GM10248 (cell line): ENCODE results near the gene NUP58.

Experiments
- CTCF ChIA-PET: fragments of 300-600 bp; sonication (Branson Sonifier 250); formaldehyde crosslinking; extraction: SDS; loops from one replicate; lab custom pipeline; 2021; ENCODE audit warnings: antibody characterized with exemption; lab: Yijun Ruan, JAX
- POLR2A ChIA-PET: fragments of 350-650 bp; sonication (Branson Sonifier 250); formaldehyde crosslinking; extraction: SDS; loops from one replicate; lab custom pipeline; 2020; ENCODE audit warnings: antibody characterized with exemption; lab: Yijun Ruan, JAX
- DNase-seq: peaks from one replicate; pipeline ENCODE4 v3.0.0; 2012; ENCODE audit errors: extremely low spot score
- CTCF ChIP-seq: IDR thresholded peaks from 2 replicates; pipeline ENCODE4 v1.5.1; 2012; ENCODE audit warnings: mild to moderate bottlenecking, low read depth; ENCODE audit errors: extremely low read depth, missing control alignments, control extremely low read depth

Gene NUP58

GRCh38 chr13:25267715-25268114 is 33.7 kb upstream of the NUP58 start:
- DNase-seq = no peak
- TF ChIP-seq CTCF = peak; percentile 19
- CTCF ChIA-PET = interaction anchor here (1.8 kb wide), 1 partner anchor 107 kb away, joined by 4 read pairs; no protein-coding TSS in a partner anchor
- POLR2A ChIA-PET = no interaction called here

- no peak for DNase-seq
- CTCF ChIA-PET = interaction anchor here (0.8 to 1.8 kb wide), 3 partner anchors 13 to 106 kb away, joined by 3 to 4 read pairs (median 4); no protein-coding TSS in a partner anchor
- POLR2A ChIA-PET = no interaction called here
- TF ChIP-seq CTCF = no peak
Observed at GRCh38 chr13:25268561-25268960, 32.9 kb upstream of the NUP58 start.

- DNase-seq = no peak
- POLR2A ChIA-PET = no interaction called here
- CTCF ChIA-PET = interaction anchor here (0.7 to 7.5 kb wide), 4 partner anchors 8 to 801 kb away, joined by 3 to 80 read pairs (median 6); partner anchors contain the start of gene MTMR6
- TF ChIP-seq CTCF = no peak
Observed at GRCh38 chr13:25276748-25277147, 24.7 kb upstream of the NUP58 start.

- ChIA-PET CTCF (no interaction called here), POLR2A (no interaction called here)
- TF ChIP-seq CTCF = no peak
- no peak for DNase-seq
Observed at GRCh38 chr13:25280396-25280795, 21.0 kb upstream of the NUP58 start.

GRCh38 chr13:25281193-25281934 is 20.1 kb upstream of the NUP58 start:
- ChIA-PET POLR2A (no interaction called here), CTCF (interaction anchor here (0.9 to 7.1 kb wide), 3 partner anchors 8 to 12 kb away, joined by 4 to 80 read pairs (median 4); no protein-coding TSS in a partner anchor)
- peak; percentile 23 for DNase-seq
- TF ChIP-seq CTCF = no peak

GRCh38 chr13:25281935-25282332 is 19.5 kb upstream of the NUP58 start:
- ChIA-PET POLR2A (no interaction called here), CTCF (interaction anchor here (0.9 to 7.1 kb wide), 4 partner anchors 8 to 29 kb away, joined by 4 to 80 read pairs (median 4); no protein-coding TSS in a partner anchor)
- peak; percentile 24 for DNase-seq
- no peak for TF ChIP-seq CTCF
